NCI-H2196 treated with DMSO at 0.1 percent for 48 hours (cell line): Measurements from ENCODE around the gene TRIOBP.
A peak's percentile ranks its signal among the peaks of the same experiment; 100 is the strongest.
"Not testable (repeated sequence)": the region's sequence is repeated elsewhere in the genome, so short reads cannot be mapped to it uniquely, and the experiment has no call there.

Experiments
- DNase-seq: peaks from one replicate; lab custom pipeline; 2025; ENCODE audit not compliant: unreplicated experiment; lab: John Stamatoyannopoulos, UW

The TRIOBP gene

GRCh38 chr22:37686002-37686982 lies 10.6 kb upstream of the TRIOBP start, which contains the start of gene NOL12:
Gene NOL12 (plus strand): TSS chr22:37686343. CDS start chr22:37686393, 50 bp downstream.
- peak; percentile 54 for DNase-seq

DNA sequence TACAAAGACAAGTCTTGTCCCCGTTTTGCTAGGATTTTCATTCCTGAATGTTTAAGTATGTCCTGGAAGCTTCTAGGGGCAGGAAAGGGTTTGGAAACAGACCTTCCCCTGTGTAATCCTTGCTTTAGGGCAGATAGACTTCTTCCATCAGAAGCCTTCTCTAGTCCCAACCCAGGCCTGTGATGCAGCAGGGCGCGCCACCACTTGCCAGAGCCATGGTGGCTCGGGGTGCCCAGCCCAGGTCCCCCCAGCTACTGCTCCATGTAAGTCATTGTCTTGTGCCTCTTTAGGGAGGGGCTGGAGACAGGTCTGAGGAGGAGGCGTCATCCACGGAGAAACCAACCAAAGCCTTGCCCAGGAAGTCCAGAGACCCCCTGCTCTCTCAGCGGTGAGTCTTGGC lies 6.4 kb upstream of the TRIOBP start:
- no peak for DNase-seq

- no peak for DNase-seq
These were observed 5.8 kb upstream of the TRIOBP start for GRCh38 chr22:37690901-37691504.

DNA sequence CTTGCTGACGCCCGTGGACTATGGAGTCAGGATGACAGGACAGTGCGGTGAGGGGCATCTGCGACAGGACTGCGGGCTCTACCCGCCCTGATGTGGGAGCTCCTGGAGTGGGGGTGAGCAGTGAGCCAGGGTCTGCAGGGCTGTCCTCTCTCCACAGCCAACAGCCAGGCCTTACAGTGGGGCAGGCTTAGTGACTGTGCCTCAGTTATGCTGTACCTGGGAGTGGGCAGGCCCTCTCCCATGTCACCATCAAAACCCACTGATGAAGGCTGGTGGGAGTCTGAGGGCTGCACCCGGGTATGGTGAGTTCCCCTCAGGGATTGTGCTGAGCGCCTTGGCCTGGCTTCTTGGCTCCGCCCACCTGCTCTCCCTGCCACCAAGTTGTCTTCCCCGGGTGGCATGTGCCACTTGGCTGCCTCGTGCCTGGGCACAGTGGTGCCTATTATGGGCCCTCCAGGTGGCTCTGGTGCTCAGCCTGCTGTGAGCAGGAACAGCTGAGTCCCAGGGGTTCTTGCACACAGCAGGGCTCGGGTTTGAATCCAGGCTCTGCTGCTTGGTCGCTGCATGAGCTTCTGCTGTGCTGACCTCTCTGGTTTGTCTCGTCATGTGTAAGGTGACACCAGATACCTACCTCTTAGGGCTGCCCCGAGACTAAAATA lies 4.1 kb upstream of the TRIOBP start:
- no peak for DNase-seq

- not testable (repeated sequence) for DNase-seq
These were observed 2.7 kb upstream of the TRIOBP start for GRCh38 chr22:37694131-37694530.

DNA sequence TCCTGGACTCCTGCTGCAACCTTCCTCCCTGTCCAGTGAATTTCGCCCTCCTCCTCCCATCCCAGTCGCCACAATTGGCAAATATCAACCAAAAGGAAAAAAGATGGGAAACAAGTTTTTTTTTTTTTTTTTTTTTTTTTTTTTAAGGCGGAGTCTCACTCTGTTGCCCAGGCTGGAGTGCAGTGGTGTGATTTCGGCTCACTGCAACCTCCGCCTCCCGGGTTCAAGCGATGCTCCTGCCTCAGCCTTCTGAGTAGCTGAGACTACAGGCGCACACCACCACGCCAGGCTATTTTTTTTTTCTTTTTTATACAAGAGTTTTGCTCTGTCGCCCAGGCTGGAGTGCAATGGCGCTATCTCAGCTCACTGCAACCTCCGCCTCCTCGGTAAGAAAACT lies 590 bp upstream of the TRIOBP start:
- not testable (repeated sequence) for DNase-seq

DNA sequence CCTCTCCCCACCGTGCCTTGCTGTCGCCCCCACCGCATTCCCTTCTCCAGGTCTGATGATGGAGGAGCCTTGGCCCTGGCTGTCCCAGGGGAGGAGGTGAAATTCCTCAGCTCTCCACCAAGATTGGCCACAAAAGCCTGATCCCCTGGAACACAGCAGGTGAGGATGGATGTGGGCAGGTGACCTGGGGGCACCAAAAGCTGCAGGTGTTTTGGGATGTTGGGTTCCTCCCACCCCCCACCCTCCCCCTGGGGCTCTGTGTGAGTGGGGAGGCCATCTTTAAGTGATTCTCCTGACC lies 639 bp downstream of the TRIOBP start:
- DNase-seq = no peak

GRCh38 chr22:37701141-37701786 lies 4.4 kb downstream of the TRIOBP start:
- no peak for DNase-seq

DNA sequence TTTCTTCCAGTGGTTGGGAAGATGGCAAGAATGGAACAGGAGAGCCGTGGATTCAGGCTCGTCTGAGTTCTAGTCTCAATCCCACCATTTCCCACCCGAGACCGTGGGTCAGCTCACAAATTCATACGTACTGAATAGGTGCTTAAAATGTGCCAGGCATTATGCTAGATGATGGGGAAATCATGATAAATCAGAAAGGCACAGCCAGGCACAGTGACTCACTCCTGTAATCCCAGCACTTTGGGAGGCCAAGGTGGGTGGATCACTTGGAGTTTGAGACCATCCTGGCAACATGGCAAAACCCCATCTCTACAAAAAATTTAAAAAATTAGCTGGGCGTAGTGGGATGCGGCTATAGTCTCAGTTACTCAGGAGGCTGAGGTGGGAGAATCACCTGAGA lies 7.1 kb downstream of the TRIOBP start:
- DNase-seq = no peak

DNA sequence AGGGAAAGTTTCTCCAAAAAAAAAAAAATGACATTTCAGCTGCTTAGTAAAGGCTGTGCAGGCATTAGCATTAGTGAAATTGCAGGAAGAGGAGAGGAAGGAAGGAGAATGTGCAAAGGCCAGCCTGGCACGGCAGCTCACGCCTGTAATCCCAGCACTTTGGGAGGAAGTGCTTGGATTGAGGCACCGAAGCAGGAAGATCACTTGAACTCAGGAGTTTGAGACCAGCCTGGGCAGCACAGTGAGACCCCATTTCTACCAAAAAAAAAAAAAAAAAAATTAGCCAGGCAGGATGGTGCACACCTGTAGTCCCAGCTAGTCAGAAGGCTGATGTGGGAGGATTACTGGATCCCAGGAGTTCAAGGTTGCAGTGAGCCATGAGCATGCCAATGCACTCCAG lies 7.8 kb downstream of the TRIOBP start:
- no peak for DNase-seq

DNA sequence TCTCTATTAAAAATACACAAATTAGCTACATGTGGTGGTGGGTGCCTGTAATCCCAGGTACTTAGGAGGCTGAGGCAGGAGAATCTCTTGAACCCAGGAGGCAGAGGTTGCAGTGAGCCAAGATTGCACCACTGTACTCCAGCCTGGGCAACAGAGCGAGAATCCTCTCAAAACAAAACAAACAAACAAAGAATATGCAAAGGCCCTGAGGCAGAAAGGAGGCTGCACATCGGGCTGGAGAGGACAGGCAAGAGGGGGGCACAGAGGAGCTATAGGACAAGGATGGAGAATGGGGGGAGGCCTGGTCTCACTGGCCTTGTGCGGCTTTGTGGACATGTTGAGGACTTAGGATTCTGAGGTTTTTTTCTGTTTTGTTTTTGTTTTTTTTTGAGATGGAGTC lies 8.4 kb downstream of the TRIOBP start:
- no peak for DNase-seq

- DNase-seq = no peak
These were observed 12.0 kb downstream of the TRIOBP start for GRCh38 chr22:37708580-37709444.

- DNase-seq = no peak
These were observed 12.6 kb downstream of the TRIOBP start for GRCh38 chr22:37709445-37709765.

GRCh38 chr22:37710675-37711074 lies 13.8 kb downstream of the TRIOBP start:
- DNase-seq = no peak

DNA sequence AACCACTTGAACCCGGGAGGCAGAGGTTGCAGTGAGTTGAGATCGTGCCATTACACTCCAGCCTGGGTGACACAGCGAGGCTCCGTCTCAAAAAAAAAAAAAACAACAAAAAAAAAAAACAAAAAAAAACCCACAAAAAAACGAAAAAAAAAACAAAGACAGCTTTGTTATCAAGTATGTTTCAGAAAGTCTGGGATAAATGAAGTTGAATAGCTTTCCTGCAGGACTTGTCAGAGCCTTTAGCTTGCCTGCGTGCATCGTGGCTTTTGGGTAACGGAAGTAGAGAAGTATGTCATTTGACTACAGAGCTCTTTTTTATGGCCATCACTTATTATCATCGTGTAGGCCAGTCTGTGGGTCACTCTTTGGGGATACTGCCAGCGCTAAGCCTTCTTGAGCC lies 14.6 kb downstream of the TRIOBP start:
- DNase-seq = no peak

DNA sequence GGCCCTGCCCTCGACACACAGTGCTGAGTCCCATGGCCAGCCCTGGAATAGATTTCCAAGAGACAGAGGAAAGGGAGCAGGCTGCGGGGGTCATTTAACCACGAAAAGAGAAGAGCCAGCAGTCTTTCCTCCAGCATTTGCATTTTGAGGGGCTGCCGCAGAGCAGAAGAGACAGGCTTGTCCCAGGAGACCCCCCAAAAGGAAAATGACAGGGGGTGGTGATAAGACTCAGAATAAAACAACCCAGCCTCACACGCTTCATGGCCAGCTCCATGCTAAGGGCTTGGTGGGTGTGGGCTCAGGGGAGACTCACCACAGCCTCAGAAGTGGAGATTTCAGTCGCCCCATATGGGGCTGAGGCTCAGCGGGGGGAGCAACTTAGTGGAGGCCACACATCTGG lies 16.9 kb downstream of the TRIOBP start:
- DNase-seq = no peak

DNA sequence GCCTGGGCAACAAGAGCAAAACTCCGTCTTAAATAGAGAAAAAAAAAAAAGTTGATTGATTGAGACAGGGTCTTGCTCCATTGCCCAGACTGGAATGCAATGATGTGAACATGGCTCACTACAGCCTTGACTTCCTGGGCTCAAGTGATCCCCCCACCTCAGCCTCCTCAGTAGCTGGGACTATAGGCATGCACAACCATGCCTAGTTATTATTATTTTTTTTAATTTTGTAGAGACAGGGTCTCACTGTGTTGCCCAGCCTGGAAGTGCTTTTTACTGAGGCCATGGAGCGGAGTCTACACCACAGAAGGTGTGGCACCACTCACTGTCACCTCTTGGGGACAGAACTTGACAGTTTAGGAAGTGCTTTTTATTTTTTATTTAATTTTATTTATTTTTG lies 17.8 kb downstream of the TRIOBP start:
- no peak for DNase-seq

GRCh38 chr22:37715760-37716159 lies 18.9 kb downstream of the TRIOBP start:
- no peak for DNase-seq

GRCh38 chr22:37716708-37717107 lies 19.9 kb downstream of the TRIOBP start:
- no peak for DNase-seq

DNA sequence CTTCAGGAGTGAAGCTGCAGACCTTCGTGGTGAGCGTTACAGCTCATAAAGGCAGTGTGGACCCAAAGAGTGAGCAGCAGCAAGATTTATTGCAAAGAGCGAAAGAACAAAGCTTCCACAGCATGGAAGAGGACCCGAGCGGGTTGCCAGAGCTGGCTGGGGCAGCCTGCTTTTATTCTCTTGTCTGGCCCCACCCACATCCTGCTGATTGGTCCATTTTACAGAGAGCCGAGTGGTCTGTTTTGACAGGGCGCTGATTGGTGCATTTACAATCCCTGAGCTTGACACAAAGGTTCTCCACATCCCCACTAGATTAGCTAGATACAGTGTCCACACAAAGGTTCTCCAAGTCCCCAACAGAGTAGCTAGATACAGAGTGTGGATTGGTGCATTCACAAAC lies 20.4 kb downstream of the TRIOBP start:
- DNase-seq = not testable (repeated sequence)
